RCC 7860 (cell line): ENCODE measurements around the gene LIN7A.

ENCODE experiments used
- DNase-seq: peaks from one replicate; pipeline ENCODE4 v3.0.0-alpha.2; 2015; ENCODE audit warnings: low spot score
- FAIRE-seq: peaks from 2 replicates; lab custom pipeline; 2012; peaks lifted over from hg19 to GRCh38; lab: Jason Lieb, UNC

LIN7A gene, protein sequence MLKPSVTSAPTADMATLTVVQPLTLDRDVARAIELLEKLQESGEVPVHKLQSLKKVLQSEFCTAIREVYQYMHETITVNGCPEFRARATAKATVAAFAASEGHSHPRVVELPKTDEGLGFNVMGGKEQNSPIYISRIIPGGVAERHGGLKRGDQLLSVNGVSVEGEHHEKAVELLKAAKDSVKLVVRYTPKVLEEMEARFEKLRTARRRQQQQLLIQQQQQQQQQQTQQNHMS

DNA sequence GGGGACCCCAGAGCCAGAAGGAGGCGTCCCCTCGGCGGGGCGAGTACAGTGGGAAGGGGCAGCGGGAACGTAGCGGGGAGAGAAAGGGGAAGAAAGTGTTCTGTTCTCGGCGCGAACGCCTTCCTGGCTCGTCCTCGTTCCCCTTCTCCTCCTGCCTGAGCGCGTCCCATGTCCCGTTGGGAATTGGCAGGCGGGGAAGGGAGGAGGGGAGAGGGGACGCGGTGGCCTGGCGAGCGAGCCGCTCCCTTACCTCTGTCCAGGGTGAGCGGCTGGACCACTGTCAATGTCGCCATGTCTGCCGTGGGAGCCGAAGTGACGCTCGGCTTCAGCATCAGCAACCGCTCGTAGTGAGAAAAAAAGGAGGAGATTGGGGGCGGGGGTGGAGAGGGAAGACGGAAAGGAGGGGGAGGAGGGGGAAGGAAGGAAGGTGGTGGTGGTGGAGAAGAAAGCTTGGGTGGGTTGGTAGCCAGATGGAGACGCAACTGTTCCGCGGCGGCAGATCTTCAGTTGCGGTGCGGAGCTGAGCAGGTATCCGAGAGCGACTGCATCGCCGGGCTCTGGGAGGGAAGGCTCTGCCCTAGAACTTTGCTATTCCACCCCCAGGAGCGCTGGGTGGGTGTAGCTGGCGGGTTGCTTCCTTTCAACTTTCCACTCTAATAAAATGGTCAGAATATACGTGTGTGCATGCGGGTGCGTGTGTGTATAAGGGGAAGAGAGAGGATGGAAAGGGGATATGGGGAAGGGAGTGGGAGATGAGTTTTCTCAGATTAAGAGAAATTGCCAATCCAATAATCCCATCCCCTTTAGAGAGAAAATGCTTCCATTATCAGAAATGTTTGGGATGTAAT lies at the start of gene LIN7A:
TSS of gene LIN7A (minus strand) at position 544 of the 848 bp plus-strand sequence. CDS start at position 332, 212 bp downstream.
- DNase-seq: no peak
- no peak for FAIRE-seq

DNA sequence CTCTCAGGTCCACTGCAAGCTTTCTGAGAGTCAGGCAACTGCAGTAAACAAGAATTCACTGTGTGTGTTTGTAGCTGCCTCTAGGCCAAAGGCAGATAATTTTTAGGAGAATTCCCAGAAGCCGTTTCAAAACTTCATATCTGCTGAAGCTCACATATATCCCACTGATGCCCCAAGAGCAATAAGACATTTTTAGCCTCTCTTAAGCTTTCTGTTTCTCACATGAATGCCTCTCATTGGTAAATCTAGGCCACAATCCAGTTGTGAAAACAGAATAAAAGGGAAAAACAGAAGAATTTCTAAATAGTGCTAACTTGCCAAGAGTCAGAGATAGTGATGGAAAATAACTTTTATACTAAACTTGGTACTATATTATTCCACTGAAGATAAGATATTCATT lies 48.5 kb upstream of the LIN7A start:
- DNase-seq (no peak), FAIRE-seq (no peak)

- DNase-seq (no peak), FAIRE-seq (no peak)
Measured at GRCh38 chr12:80979816-80980215, 42.1 kb upstream of the LIN7A start.

DNA sequence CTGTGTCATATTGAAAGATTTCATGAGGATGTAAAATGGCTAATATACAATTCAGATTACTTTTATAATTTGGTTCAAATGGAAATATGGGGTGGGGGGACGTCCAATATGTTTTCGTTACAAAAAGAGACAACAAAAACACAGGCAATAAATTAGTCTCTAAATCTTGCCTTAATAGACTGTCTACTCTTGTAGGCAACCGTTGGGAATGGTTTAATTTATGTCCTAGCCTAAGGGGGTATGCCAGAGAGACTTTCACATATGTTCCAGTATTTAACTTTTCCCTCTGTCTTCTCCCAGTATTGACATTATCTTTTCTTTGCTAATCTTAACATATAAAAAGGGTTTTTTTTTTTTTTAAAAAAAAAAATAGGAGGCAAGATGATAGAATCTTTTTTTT lies 41.5 kb upstream of the LIN7A start:
- FAIRE-seq: no peak
- no peak for DNase-seq

DNA sequence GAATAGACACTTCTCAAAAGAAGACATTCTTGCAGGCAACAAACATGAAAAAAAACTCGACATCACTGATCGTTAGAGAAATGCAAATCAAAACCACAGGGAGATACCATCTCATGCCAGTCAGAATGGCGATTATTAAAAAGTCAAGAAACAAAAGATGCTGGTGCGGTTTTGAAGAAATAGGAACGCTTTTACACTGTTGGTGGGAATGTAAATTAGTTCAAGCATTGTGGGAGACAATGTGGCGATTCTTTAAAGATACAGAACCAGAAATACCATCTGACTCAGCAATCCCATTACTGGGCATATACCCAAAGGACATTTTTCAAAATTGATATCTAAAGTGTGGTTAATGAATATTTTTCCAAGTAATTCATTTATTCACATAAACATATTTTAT lies 39.6 kb upstream of the LIN7A start:
- FAIRE-seq (no peak), DNase-seq (no peak)

DNA sequence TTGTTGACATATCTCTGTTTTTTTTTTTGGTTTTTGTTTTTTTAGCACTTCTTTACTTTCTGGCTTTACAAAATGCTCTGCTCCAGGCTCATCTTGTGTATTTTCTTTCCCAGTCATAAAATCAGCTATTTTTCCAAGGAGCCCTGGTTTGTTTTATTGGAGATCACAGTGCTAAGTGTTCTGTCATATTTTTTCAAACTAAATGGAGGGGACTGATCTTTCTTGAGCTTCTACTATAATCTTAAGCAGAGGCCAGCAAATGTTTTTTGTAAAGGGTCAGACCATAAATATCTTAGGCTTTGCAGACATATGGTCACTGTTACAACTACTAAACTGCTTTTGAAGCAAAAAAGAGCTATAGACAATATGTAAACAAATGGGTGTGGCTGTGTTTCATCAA lies 30.6 kb upstream of the LIN7A start:
- FAIRE-seq (no peak), DNase-seq (no peak)

- FAIRE-seq: no peak
- DNase-seq: no peak
Measured at GRCh38 chr12:80967565-80967964, 29.8 kb upstream of the LIN7A start.

DNA sequence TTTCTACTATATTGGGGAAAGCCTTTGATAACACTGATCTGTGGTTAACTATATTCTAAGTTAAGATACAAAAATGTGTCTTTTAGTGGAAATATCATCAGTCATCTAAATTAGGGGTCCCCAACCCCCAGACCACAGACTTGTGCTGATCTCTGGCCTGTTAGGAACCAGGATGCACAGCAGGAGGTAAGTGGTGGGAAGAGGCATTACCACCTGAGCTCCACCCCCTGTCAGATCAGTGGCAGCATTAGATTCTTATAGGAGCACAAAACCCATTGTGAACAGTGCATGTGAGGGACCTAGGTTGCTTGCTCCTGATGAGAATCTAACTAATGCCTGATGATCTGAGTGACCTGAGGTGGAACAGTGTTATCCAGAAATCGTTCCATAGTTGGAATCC lies 28.3 kb upstream of the LIN7A start:
- no peak for DNase-seq
- no peak for FAIRE-seq

DNA sequence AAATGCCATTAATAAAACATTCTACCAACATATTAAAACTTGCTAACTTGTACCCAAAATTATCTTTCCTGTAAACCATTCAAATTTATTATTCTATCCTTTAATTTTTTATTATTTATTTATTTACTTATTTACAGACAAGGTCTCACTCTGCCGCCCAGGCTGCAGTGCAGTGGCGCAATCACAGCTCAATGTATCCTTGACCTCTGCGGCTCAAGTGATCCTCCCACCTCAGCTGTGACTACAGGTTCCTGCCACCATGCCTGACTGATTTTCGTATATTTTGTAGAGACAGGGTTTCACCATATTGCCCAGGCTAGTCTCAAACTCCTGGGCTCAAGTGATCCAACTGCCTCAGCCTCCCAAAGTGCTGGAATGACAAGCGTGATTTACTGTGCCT lies 20.4 kb upstream of the LIN7A start:
- no peak for FAIRE-seq
- no peak for DNase-seq

GRCh38 chr12:80954857-80955520 lies 17.3 kb upstream of the LIN7A start:
- FAIRE-seq (no peak), DNase-seq (no peak)

- FAIRE-seq (no peak), DNase-seq (no peak)
Measured at GRCh38 chr12:80952443-80952842, 14.7 kb upstream of the LIN7A start.

DNA sequence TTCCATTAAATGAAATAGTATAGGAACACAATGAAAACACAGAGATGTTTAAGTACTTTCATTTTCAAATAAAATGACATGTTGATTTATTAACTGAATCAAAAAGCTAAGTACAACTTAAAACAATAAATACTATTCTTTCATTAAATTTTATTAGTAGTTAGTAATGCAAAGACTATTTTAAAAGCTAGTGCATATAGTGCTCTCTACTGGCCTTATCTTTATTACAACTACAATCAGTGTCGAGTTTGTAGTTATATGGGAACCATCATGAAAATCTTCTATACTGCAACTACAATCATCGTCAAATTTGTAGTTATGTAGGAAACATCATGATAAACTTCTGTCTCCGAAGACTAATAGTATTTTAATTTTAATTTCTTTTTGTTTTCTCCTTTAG lies 8.9 kb upstream of the LIN7A start:
- DNase-seq (no peak), FAIRE-seq (no peak)

- DNase-seq: no peak
Measured at GRCh38 chr12:80943338-80943737, 5.6 kb upstream of the LIN7A start.

DNA sequence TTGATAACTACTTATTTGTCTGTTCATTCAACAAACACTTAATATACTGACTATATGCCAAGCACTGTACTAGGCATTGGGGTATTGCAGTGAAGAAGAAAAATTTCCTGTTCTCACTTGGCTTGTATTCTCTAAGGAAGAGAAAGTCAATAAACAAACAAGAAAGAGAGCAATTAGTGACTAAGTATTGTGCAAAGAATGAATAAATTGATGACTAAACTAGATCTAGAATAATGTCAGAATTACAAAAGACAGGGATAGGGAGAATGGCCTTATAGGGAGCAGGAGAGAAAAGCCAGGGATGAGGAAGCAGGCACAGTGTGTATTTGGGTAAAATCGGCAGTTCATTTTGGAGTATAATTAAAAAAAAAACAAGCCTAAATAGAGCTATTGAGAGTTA lies 4.2 kb upstream of the LIN7A start:
- DNase-seq (no peak), FAIRE-seq (no peak)

More at GRCh38 chr12:80943338-80943737, 5.6 kb upstream of the LIN7A start:
- FAIRE-seq: no peak

DNA sequence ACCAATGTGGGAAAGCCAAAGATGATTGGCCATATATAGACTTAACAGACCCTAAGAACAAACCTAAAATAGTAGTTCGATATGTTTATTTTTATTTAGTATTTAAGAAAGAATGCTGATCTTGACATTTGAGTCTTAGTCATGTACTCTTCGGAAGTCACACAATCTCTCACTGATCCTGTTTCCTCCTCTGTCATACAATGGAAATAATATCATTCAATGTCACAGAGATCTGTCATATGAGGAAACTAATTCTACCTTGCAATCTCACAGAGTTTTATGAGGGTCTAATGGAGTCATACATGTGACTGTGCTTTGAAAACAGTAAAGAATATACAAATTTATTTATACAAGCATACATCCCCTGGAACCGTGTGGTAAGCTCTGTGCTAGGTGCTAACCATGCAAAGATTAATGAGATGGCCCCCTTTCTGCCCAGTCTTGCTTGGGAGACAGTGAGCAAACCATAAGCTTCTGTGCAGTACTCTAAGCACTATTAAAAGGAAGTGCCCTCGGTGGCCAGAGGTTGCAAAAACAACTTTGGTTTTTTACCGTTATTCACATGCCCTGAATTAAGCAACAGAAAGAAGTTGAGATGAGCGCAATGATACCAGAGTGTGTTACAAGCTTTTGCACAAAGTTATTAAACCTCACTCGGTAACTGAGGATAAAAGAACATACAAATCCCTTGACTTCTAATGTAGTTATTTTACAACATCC lies 1.7 kb upstream of the LIN7A start:
- DNase-seq (no peak), FAIRE-seq (no peak)

- DNase-seq: no peak
- FAIRE-seq: no peak
Measured at GRCh38 chr12:80938397-80938796, 663 bp upstream of the LIN7A start.

GRCh38 chr12:80936642-80937390 lies 918 bp downstream of the LIN7A start:
- FAIRE-seq: no peak
- peak; percentile 5 for DNase-seq

- DNase-seq (no peak), FAIRE-seq (no peak)
Measured at GRCh38 chr12:80936353-80936641, 1.4 kb downstream of the LIN7A start.

GRCh38 chr12:80935111-80935510 lies 2.6 kb downstream of the LIN7A start:
- DNase-seq (no peak), FAIRE-seq (no peak)

GRCh38 chr12:80925983-80926382 lies 11.8 kb downstream of the LIN7A start:
- FAIRE-seq (no peak), DNase-seq (no peak)

DNA sequence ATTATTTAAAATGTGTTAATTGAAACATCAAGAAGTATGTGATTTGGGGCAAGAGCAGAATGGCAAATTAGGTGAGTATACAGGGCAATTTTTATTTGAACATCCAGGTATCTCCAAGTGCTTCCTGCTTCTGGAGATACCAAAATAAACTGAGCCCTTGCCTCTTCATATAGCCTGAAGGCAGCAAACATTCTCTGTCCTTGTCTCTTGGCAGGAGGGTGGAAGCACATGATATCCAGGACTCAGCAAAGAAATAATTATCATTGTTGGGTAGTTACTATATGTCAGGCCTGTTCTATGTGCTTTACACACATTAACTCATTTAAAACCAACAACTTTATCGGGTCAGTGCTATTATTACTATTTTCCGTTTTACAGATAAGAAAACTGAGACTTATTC lies 12.5 kb downstream of the LIN7A start:
- no peak for FAIRE-seq

More for the DNA sequence above, 12.5 kb downstream of the LIN7A start:
- DNase-seq: no peak
